Kidney glomerular epithelial cell (primary cell): Measurements from ENCODE around the gene TMEM82.

Experiments
- DNase-seq: peaks from one replicate; lab custom pipeline; 2025; lab: John Stamatoyannopoulos, UW

TMEM82 gene

DNA sequence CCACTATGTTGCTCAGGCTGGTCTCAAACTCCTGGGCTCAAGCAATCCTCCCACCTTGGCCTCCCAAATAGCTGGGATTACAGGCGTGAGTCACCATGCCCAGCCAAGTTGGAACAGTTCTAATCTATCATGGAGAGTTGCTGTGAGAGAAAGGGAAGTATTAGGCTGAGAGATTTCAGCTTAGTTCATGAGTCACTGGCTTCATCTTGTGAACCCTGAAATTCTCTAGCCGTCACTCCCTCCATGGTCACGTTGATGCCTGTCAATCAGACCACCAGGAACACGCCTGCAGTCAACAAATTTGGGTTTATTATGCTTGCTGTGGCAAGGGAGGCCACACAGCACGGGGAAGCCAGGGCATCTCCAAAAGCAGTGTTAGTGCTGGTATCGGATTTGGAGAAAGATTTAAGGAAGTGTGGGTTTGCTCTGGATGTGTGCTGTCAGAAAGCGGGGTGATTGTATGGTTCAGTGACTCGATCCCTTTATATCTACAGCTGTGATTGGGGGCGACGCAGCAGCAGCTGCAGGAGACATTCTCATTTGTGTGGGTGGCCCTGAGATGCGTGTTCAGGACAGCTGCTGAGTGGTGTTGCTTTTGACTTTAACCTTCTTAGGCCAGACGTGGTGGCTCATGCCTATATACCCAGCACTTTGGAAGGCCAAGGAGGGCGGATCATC is 46.5 kb downstream of the TMEM82 start:
- DNase-seq: no peak

DNA sequence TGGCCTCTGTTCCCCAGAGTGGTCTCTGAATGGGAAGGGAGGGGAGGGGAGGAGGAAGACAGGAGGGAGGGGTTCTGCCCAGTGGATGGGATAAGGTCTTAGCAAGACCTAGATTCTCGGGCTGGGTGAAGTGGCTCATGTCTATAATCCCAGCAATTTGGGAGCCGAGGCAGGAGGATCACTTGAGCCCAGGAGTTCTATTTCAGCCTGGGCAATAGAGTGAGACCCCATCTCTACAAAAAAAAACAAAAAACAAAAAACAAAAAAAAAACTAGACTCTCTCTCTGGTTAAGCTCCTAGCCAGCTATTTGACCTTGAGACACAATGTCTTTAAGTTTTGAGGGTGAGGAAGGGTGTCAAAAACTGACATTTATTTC is 53.8 kb downstream of the TMEM82 start:
- no peak for DNase-seq
